CD4-positive, alpha-beta T cell treated with Interleukin-10 for 1 hour (primary cell): ENCODE data around the gene CDC34.

Experiments
- DNase-seq: peaks from one replicate; pipeline ENCODE4 v3.0.0-alpha.2; 2020

Gene CDC34

GRCh38 chr19:543910-544608 lies 12.5 kb downstream of the CDC34 start, which contains the start of gene GZMM:
GZMM (plus strand) TSS chr19:544053; CDS start chr19:544072, 19 bp downstream.
- peak; percentile 90 for DNase-seq

GRCh38 chr19:547117-547516 lies 15.6 kb downstream of the CDC34 start:
- no peak for DNase-seq

DNA sequence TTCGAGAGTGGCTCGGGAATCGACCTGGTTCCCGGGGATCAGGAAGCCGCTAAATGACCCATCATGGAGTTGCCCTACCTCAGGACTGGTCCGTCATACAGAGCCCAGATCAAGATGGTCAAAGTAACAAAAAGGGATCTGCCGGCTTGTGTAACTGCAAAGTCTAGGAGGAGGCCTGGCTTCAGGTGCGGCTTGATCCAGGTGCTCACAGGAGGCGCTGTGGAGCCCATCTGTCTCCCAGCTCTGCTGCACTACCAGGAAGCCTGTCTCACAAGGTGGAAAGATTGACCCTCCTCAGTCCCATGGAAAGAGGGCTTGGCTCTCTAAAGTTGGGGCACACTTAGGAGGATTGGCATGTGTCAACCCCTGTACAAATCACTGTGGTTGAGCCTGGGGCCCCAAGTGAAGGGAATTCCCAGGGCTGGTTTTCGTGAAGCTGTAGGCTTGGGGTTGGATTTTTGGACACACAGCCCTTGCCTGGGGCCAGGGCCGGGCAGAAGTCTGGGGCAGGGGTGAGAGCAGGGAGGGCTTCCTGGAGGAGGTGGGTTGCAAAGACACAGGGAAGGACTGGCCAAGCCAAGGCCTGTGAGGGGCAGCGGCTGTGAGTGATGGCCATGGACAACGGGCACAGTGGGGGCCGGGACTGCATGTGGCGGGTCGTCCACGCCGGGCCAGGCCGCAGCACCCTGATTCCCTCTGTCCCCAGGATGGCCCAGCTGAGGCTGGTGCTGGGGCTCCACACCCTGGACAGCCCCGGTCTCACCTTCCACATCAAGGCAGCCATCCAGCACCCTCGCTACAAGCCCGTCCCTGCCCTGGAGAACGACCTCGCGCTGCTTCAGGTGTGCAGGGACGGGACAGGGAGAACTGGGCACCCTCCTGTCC lies 16.5 kb downstream of the CDC34 start:
- DNase-seq: no peak

DNA sequence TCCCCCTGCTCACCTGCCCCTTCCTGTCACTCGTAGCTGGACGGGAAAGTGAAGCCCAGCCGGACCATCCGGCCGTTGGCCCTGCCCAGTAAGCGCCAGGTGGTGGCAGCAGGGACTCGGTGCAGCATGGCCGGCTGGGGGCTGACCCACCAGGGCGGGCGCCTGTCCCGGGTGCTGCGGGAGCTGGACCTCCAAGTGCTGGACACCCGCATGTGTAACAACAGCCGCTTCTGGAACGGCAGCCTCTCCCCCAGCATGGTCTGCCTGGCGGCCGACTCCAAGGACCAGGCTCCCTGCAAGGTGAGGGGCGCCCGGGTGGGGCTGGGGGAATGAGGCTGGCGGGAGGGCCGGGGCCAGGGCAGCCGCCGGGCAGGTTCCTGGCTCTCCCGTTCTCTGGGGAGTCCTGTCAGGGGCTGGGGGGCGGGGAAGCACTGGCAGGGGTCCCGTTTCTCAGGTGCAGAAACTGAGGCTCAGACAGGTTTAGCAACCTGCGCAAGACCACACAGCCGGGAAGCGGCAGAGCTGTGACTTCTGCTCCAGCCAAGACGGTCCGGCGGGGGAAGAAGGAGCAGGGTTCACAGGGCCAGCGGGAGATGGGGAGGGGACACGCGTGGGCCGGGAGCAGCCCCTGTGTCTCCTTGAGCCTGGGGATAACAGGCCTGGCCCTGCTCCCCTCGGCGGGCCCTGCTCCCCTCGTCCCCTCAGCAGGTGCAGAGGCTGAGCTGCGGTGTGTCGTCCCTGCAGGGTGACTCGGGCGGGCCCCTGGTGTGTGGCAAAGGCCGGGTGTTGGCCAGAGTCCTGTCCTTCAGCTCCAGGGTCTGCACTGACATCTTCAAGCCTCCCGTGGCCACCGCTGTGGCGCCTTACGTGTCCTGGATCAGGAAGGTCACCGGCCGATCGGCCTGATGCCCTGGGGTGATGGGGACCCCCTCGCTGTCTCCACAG lies 17.6 kb downstream of the CDC34 start:
- DNase-seq: no peak

GRCh38 chr19:554817-555216 lies 23.3 kb downstream of the CDC34 start:
- DNase-seq: no peak

GRCh38 chr19:555474-555808 lies 23.9 kb downstream of the CDC34 start:
- no peak for DNase-seq

DNA sequence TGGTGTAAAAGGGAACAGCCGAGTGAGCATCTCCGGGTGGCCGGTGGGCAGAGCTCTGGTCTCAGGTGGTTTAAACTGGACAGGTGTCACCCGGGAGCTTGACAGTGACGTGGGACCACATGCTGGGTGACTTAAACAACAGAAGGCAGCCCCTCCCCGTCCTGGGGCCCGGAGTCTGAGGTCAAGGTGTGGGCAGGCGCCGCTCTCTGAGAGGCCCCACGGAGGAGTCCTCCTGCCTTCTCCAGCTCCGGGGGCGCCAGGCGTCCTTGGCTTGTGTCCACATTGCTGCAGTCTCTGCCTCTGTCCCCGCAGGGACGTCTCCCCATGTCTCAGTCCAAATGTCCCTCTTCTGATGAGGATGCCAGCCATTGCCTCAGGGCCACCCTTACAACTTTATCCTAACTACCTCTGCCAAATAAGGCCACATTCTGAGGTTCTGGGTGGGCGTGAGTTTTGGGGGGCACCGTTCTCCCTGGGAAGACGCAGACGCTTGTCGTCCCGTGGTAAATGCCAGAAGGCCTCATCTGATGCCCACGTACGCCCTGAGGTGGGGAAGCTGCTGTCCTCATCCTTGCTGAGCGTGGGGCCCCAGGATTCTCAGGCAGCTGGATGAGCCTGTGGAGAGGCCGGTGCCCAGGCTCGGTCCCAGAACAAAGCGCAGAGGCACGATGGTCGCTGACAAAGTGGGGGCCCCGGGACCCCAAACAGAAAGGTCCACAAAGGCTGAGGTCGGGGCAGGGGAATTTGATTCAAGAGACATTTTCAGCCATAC lies 25.2 kb downstream of the CDC34 start:
- DNase-seq: no peak

DNA sequence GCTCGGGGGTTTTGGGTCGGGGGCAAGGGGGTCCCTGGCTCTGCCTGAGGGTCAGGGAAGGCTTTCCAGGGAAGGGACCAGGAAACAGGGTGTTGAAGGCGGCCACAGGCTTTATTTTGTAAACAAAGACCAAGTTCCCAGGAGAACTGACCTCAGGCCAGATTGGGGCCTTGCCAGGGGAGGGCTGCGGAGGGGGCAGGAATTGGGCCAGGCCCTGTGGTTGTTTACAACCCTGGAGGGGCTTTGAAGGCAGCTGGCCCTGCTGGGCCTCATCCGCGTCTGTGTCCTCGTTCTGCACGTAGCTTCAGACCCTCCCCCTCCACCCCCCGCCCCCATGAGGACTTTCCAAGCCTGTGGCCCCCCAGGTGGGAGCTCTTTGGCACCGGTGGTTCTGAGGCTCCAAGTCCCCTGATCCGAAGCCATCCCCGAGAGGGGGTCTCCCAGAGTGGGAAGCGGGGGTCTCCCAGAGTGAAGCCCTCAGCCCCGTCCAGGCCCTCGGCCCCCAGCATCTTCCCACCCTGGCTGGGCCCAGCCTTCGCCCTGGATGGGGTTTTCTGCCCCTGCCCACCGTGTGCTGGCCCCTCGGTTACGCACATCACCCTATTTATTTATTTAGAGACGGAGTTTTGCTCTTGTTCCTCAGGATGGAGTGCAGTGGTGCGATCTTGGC lies 27.3 kb downstream of the CDC34 start:
- no peak for DNase-seq

- DNase-seq: no peak
These were observed 28.6 kb downstream of the CDC34 start for GRCh38 chr19:560121-560520.

DNA sequence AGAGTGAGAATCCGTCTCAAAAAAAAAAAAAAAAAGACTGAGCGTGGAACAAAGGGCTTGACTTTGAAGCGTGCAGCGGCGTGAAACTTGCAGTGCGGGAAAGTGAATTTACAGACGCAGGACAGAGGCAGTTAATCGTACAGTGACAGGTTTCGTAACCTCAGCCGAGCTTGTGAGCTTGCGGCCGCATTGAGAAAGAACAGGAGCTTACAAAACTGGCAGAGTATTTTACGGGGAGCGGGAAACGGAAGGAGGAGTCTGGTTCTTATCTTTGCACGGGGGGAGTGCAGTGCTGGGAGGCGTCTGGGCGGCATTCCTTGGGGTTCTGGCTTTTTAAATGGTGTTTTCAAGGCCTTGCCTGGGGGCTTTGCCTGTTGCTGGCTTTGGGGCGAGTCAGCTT lies 34.8 kb downstream of the CDC34 start:
- DNase-seq: no peak

- DNase-seq: no peak
These were observed 35.3 kb downstream of the CDC34 start for GRCh38 chr19:566844-567243.

GRCh38 chr19:567296-567900 lies 35.8 kb downstream of the CDC34 start:
- no peak for DNase-seq

DNA sequence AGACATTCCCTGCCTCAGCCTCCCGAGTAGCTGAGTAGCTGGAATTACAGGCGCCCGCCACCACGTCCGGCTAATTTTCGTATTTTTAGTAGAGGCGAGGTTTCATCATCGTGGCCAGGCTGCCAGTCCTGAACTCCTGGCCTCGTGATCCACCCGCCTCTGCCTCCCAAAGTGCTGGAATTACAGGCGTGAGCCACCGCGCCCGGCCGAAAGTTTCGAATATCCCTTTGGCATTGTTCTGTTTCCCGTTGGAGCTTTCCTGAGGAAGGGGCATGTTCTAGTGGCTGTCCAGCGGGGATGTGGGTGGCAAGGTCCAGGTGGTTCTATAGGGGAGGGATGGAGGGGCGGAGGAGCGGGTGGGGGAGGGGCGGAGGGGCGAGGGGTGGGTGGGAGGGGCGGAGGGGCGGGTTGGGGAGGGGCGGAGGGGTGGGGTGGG lies 38.7 kb downstream of the CDC34 start:
- no peak for DNase-seq

GRCh38 chr19:570937-571565 lies 39.5 kb downstream of the CDC34 start:
- DNase-seq: peak; percentile 67

DNA sequence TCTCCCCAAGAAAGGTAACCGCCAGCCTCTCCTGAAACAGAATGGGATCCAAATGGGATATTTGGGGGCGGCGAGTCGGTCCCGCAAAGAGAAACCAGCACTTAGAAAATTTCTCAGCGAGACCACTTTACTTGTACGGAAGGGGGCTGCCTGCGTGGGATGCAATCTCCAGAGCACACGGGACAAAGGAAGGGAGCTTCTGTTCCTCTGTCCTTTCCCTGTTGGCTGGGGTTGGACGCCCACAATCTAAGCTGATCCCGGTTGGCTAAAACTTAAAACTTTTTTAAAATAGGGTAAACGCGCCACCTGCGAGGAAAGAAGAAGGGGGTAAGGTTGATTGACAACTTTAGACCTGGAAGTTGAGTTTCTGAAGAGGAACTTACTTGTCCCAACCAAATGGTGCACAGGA lies 40.0 kb downstream of the CDC34 start:
- DNase-seq: no peak

- DNase-seq: peak; percentile 98
These were observed 40.7 kb downstream of the CDC34 start, which contains the start of gene BSG for GRCh38 chr19:572140-572742. BSG (plus strand) TSS chr19:572596; CDS start chr19:572635, 39 bp downstream.

GRCh38 chr19:572743-573518 lies 41.4 kb downstream of the CDC34 start:
- no peak for DNase-seq

DNA sequence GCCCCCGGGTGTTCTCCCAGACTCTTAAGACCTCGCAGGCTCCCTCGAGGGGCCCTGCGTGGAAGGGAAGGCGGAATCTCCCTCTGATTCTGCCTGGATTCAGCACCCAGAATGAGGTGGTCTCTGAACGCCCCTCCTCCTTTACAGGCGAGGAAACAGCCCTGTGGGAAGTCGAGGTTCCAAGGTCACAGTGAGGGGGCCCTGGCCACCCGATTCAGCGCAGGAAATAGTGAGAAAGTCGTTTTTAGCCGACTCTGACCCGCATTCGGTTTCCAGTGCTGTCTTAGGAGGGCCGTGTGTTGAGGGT lies 41.9 kb downstream of the CDC34 start:
- no peak for DNase-seq
